Measurements from ENCODE around the gene RASIP1.

The RASIP1 gene

GRCh38 chr19:48755787-48756186, 15.4 kb upstream of the RASIP1 start:
- no peak for DNase-seq

GRCh38 chr19:48755084-48755641, 14.8 kb upstream of the RASIP1 start, which contains the start of gene FGF21:
Gene FGF21 (plus strand): TSS chr19:48755524. CDS start chr19:48756237, 713 bp downstream.
- no peak for DNase-seq

GRCh38 chr19:48752496-48753365, 12.3 kb upstream of the RASIP1 start, which contains the start of gene FUT1:
Gene FUT1 (minus strand): TSS chr19:48752641. CDS start chr19:48751281, 1,360 bp downstream.
- peak; percentile 97 for DNase-seq

GRCh38 chr19:48751845-48752495, 11.6 kb upstream of the RASIP1 start:
- no peak for DNase-seq

- DNase-seq, result no peak
These were observed 10.5 kb upstream of the RASIP1 start for GRCh38 chr19:48750771-48751504.

GRCh38 chr19:48750351-48750750, 9.9 kb upstream of the RASIP1 start:
- no peak for DNase-seq

GRCh38 chr19:48749571-48750198, 9.3 kb upstream of the RASIP1 start:
- no peak for DNase-seq

GRCh38 chr19:48746738-48747575, 6.5 kb upstream of the RASIP1 start, which contains the start of gene IZUMO1:
Gene IZUMO1 (minus strand): TSS chr19:48746909. CDS start chr19:48745859, 1,050 bp downstream.
- DNase-seq, result no peak

- DNase-seq, result no peak
These were observed 5.7 kb upstream of the RASIP1 start for GRCh38 chr19:48746110-48746509.

- no peak for DNase-seq
These were observed 5.0 kb upstream of the RASIP1 start for GRCh38 chr19:48745208-48745995.

GRCh38 chr19:48742096-48742495, 1.7 kb upstream of the RASIP1 start:
- DNase-seq, result no peak

GRCh38 chr19:48741129-48741999, 954 bp upstream of the RASIP1 start:
- DNase-seq, result no peak

GRCh38 chr19:48739404-48740163, 826 bp downstream of the RASIP1 start:
- DNase-seq, result no peak

GRCh38 chr19:48738557-48739403, 1.6 kb downstream of the RASIP1 start:
- DNase-seq, result peak; percentile 91

GRCh38 chr19:48737360-48737998, 2.9 kb downstream of the RASIP1 start:
- no peak for DNase-seq

- DNase-seq, result peak; percentile 84
These were observed 5.3 kb downstream of the RASIP1 start for GRCh38 chr19:48735031-48735615.

GRCh38 chr19:48734625-48735024, 5.8 kb downstream of the RASIP1 start:
- DNase-seq, result no peak
